SIG-M5 (cell line): ENCODE measurements around the gene SOX4.

Source experiments
- DNase-seq: peaks from one replicate; lab custom pipeline; 2025; lab: John Stamatoyannopoulos, UW

SOX4 gene

DNA sequence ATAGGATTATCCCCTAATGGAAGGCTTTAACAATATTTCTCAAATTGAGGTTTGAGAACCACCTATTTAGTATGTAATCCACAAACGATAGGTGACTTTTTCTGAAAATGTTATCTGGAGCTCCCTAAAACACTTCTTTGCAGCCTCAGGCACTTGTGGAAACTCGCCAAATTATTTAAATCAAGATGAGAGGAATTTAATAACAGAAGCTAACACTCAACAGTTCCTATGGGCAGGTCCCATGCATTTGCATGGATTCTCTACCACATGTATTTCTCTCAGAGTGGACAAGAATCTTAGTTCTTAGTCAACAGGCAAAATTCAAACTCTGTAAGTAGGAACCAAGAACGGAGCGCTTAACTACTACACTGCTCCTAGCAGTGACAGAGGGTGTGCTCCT, 20.7 kb downstream of the SOX4 start:
- no peak for DNase-seq

DNA sequence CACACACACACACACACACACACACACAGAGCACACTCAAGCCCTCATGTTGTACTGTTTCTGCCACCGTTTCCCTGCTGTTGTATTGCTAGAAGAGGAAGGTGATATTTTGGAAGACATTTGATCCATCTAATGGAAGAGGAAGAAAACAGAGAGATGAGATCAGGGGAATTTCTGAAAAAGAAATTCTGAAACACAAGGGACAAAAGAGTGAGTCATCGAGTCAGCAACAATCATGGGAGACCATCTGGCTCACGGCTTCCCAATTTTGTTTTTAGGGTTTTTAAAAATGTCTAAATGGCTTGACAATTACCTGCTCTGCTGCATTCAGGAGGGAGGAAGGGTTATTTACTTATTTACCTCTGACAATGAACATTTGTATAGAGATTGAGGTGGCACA, 22.0 kb downstream of the SOX4 start:
- DNase-seq = no peak

DNA sequence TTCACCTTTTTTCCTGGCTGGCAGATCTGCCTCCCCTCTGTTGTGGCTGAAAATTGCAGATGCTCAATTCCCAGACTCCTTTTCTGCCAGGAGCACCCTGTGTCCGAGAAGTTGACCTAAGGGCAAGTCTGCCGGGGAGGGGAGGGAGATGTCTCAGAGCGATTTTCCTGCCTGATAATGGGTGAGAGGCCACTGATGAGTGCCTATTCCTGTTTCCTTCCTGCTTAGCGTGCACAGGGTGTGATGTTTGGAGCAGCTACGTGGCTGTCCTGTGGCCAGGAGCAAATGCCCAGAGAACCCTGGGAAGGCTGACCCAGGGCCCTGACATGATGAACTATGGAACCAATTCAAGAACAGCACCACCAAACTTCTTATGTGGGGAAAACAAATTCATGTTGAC, 22.5 kb downstream of the SOX4 start:
- no peak for DNase-seq

DNA sequence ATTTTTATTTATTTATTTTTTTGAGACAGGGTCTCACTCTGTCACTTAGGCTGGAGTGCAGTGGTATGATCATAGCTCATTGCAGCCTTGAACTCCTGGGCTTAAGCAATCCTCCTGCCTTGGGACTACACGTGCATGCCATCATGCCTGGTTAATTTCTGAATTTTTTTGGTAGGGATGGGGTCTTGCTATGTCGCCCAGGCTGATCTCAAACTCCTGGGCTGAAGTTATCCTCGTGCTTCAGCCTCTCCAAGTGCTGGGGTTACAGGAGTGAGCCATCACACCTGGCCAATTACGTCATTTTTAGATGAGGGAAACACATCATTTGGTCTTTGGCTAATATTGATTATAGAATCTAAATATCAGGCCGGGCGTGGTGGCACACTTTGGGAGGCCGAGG, 32.1 kb downstream of the SOX4 start:
- no peak for DNase-seq

DNA sequence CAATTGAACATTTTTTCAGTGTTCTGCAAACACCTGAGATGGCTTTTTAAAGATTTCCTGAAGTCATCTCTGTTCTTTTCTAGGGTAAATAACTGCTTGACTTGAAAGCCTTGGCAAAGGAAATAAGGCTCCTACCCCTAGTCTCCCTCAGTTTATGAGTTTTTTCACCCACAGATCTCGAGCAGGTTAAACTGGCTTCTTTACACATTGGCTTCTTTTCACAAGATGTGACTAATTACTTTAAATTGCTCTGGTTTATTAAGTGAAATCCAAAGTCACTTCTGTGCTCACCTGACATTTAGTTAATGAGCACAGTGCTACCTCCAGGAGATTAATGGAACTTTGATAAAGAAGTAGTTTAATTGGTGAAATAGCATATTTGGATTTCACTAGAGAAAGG, 33.2 kb downstream of the SOX4 start:
- DNase-seq = no peak

DNA sequence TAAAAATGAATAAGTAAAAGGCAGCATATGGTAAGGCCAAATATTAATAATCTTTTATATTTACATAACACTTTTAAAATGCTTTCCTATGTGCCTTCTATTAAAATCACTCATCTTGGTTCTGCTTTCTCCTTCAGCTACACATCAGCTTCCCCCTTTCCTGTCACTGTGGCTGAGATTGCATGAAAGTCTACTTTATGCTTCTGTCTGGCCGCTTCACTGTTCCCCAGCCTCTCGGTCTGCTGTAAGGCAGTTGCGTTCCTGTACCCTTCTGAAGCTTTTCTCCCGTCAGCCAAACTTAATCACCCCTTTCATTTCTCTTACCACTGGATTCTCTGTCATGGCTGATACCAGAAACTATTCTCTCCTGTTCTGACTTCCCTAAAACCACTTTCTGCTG, 34.6 kb downstream of the SOX4 start:
- no peak for DNase-seq

DNA sequence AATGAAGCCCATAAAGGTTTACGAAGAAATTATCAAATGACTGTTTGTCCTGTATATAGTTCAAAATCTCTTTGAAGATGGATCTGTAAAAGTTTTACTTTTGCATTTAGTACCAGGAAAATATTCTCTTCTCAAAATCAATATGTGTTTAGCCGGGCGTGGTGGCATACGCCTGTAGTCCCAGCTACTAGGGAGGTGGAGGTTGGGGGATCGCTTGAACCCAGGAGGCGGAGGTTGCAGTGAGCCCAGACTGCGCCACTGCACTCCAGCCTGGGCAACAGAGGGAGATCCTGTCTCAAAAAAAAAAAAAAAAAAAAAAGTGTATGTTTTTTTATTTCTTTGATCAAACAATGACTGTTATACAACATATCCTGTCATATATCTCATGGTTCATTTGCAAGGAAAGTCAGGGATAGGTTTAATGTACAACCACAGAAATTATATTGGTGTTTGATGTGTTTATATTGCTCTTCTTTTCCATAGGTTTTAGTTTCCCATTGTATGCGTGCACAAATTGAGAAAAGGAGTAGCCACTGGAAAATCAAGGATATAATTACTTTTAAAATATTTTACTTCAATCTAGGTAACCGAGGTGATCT, 40.1 kb downstream of the SOX4 start:
- no peak for DNase-seq

DNA sequence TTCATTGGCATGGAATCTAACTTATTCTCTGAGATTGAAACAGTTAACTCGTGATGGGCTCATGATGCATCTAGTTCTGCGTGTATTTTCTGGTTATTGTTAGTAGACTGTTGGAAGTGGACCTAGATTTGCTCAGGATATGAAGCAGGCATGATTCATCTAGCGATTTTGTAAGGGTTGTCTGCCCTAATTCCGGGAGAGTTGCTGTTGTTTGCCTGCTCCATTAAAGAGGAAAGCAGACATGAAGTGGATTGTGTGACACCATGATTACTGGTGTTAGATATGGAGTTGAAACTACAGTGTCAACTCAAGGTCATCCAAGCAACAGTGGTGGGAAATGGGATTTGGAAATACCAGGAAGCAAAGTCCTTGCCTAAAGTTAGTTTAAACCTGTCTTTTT, 41.0 kb downstream of the SOX4 start:
- DNase-seq = no peak

DNA sequence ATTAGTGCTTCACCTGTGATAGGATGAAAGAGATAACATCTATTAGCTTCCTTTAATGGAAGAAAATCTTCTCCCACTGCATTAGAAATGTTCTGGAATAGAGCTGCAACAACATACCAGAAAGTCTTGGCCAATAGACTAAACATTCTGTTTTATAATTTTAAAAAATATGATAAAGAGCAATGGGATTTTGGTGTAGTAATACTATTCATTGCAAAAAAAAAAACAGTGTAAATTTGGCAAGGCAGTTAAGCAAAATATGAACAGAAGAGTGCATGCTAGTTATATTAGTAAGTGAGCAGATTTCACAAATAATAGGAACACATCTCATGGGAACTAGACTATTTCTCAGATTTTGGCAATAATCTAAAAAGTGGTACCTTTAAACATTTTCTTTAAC, 43.3 kb downstream of the SOX4 start:
- no peak for DNase-seq

DNA sequence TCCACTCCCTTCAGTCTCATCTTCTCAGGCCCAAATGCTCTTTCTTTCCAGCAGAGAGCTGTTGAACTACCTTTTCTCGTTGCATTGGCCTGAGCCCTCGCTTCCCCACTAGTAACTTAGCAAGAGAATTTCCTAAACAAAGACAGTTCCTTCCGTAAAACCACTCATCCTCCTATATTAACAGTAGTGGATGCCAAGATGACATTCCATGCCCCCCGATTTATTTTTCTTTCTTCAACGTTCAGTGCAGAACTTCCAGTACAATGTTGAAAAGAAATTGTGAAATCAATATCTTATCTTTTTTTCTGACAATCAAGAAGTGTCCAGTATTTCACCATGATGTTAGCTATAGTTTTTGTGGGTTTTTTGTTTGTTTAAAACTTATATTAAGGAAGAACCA, 45.8 kb downstream of the SOX4 start:
- no peak for DNase-seq
